Stimulated activated naive CD8-positive, alpha-beta T cell treated with anti-CD3 and anti-CD28 coated beads, Interleukin-15, Interleukin-2, amounts not matched to agents 100 U/mL and 50 U/mL, for 24 hours (primary cell): ENCODE data around the gene JAK2.
"Not testable (repeated sequence)": the region's sequence is repeated elsewhere in the genome, so short reads cannot be mapped to it uniquely, and the experiment has no call there.

Experiments used
- ATAC-seq: fragments of 150-1000 bp; cut with Tn5 transposase; one replicate; pipeline ENCODE4 v1.10.0; 2021
- DNase-seq: peaks from one replicate; pipeline ENCODE4 v3.0.0; 2021

The JAK2 gene

GRCh38 chr9:4982721-4983482, 2.2 kb upstream of the JAK2 start:
- DNase-seq, result no peak
- no peak for ATAC-seq

DNA sequence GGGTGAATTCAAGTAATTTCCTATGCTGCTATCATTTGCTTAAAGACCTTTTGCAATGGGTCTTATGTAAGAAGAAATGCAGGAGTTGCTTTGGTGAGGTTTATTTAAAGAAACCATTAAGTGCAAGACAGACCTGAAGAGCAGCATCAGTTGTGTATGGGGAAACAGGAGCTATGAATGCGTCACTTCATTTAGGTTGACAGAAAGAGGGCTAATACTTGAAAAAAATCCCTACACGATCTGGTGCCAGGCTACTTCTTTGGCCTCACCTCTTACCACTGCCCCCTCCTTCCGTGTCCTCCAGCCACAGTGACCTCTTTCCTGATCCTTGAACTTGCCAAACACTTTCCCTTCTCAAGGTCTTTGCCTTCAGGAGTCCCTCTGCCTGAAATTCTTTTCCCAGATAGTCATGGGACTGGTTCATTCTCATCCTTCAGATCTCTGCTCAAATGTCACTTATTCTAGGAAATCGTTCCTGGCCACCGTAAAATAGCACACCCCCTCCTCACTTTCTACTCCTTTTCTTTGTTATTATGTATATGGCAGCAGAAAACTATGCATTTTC, 1.4 kb upstream of the JAK2 start:
- ATAC-seq (no peak), DNase-seq (no peak)

DNA sequence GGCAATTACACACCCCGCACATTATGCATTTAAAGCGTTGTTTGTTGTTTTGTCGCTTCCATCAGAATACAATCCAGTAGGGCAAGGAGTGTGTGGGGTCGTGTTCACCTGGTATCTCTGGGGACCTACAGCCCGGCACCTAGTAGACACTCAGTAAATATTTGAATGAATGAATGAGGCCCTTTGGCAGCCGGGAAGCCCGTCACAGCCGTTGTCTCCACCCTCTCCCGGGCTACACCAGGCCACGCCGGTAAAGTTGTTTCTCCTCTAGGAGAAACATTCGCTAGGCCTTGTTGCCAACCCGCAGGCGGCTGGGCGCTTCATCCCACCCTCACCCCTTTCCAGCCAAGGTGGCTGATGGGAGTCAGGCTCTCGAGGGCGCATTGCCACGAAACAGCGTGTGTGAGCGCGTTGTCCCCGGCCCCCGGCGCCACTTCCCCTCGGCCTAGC, 876 bp upstream of the JAK2 start:
- ATAC-seq, result no peak
- no peak for DNase-seq

DNA sequence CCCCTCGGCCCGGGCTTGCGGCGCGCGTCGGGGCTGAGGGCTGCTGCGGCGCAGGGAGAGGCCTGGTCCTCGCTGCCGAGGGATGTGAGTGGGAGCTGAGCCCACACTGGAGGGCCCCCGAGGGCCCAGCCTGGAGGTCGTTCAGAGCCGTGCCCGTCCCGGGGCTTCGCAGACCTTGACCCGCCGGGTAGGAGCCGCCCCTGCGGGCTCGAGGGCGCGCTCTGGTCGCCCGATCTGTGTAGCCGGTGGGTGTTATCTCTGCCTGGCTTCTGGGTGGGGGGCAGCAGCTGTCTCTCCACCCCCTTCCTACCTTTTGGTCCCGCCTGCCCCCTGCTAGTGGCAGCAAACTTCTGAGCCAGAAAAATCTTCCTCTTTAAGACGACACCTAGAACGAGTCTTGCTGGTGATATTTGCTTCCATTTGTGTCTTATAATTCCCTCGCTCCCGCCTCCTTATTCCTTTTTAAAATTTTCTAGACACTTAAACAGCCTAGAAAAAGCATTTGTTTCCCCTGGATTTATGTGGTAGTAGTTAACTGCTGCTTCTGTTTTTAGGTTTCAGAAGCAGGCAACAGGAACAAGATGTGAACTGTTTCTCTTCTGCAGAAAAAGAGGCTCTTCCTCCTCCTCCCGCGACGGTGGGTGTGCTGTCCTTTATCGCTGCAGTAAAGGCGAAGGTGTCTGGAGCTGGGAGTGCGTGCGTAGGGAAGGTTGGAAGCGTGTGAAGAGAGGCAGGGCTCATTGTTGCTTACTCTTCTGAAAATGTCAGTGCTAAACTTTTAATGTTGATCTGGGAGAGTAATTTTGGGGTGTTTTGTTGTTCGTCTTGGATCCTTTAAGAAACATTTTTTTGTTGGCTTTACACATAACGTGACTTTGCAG, 554 bp downstream of the JAK2 start:
- peak; percentile 45 for DNase-seq
- ATAC-seq, result no peak

DNA sequence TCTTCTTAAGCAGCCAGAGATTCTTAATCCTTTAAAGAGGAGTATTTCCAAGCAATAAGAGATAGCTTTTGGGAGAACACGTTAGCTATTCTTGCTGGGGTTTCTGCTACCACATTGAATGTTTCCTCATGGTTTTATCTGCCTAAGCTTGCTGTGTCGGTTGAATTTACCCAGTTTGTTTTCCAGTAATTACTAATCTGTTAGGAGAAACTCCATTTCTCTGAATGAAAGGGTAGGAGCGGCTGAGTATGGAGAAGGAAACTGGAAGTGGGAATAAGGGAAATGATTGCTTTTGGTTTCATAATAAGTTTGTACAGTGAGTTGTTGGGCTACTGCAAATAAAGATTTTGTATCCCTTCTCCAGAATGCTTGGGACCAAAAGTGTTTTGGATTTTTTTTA, 1.2 kb downstream of the JAK2 start:
- no peak for ATAC-seq
- DNase-seq, result no peak

DNA sequence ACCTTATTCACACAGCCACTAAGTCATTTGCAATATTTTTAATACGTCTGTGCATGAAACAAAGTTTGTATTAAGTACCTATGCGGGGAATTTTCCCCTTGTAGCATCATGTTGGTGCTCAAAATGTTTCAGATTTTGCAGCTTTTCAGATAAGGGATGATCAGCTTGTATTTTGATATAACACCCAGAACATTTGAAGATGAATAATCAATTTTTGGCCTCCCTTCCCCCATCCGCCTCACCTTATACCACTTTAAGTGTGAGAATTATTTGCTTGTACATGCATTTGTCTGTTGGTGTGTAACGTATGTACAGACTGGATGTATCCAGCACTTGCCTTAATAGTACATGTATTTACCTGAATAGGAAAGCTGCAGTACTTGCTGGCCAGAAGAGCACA, 1.7 kb downstream of the JAK2 start:
- DNase-seq (no peak), ATAC-seq (no peak)

GRCh38 chr9:4987961-4988421, 2.9 kb downstream of the JAK2 start:
- peak; percentile 64 for DNase-seq
- no peak for ATAC-seq

- ATAC-seq (no peak), DNase-seq (no peak)
Observed at GRCh38 chr9:4992872-4993271, 7.8 kb downstream of the JAK2 start.

DNA sequence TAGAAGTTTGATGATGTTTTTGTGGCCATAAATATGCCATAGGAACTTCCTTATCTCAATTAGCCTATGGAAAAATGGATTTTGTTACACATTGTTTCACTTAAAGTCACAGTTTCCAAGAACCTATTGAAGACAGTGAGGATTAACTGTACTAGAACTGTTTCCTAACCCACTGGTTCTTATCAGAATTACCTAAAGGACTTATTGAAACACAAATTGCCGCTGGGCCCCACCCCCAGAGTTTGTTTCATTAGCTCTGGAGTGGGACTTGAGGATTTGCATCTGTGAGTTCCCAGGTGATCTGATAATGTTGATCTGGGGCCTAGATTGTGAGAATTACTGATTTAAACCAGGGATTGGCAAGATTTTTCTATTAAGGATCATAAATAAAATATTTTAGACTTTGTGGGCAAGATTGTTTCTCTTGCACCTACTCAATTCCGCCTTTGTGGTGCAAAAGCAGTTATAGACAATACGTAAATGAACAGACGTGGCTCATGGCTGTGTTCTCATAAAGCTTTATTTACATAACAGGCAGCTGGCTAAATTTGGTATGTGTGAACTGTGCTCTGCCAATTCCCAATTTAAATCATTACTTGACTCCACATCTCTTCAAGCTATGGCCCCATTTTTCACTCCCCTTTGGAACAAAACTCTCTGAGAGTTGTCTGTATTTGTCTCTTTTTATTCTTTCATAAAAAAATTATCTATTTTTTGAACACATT, 9.3 kb downstream of the JAK2 start:
- DNase-seq, result no peak
- ATAC-seq, result no peak

DNA sequence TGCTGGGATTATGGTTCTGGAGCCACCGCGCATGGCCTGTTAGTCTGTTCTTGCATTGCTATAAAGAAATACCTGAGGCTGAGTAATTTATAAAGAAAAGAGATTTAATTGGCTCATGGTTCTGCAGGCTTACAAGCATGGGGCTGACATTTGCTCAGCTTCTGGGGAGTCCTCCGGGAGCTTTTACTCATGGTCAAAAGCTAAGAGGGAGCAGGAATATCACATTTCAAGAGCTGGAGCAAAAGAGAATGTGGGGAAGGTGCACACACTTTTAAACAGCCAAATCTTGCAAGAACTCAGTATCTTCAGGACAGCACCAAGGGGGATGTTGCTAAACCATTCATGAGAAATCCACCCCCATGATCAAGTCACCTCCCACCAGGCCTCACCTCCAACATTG, 12.1 kb downstream of the JAK2 start:
- no peak for ATAC-seq
- no peak for DNase-seq

GRCh38 chr9:4997631-4998030, 12.6 kb downstream of the JAK2 start:
- DNase-seq (no peak), ATAC-seq (no peak)

DNA sequence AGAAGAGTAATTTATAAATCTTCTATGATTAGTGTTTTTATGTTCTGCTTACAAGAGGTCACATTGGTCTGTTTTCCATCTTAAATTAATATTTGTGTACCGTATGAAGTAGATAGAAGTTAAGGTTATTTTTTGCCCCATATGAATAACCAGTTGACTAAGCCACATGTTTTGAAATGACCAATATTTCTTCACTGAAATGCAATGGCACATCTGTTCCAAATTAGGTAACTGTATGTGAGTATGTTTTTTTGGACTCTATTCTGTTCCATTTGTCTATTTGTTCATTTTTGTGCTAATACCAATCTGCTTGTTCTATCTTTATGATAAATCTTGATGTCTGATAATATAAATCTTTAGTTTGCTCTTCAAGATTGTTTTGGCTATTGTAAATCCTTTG, 17.7 kb downstream of the JAK2 start:
- ATAC-seq (no peak), DNase-seq (no peak)

GRCh38 chr9:5004481-5004880, 19.4 kb downstream of the JAK2 start:
- ATAC-seq (no peak), DNase-seq (no peak)

DNA sequence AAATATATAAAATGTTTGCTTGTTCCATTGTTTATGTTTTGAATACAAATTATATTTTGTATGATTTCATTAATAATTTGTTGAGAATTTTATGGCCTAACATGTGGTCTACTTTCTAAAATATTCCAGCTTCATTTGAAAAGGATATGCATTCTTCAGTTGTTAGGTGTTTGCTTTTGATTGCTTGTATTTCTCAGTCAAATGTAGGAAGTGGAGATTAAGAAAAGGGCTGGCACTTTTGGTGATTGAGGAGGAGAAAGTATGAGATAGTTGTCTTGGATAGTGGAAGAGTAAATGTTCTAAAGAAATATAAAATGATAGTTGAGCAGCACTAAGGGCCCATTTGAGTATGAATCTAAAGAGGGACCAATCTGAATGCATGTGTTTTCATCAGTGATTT, 23.1 kb downstream of the JAK2 start:
- DNase-seq (no peak), ATAC-seq (no peak)

GRCh38 chr9:5013374-5013773, 28.3 kb downstream of the JAK2 start:
- no peak for ATAC-seq
- DNase-seq, result no peak

- ATAC-seq, result no peak
- DNase-seq, result no peak
Observed at GRCh38 chr9:5015934-5016333, 30.9 kb downstream of the JAK2 start.

- ATAC-seq (no peak), DNase-seq (no peak)
Observed at GRCh38 chr9:5025416-5025815, 40.3 kb downstream of the JAK2 start.

- DNase-seq, result not testable (repeated sequence)
Observed at GRCh38 chr9:5031941-5032340, 46.9 kb downstream of the JAK2 start.

DNA sequence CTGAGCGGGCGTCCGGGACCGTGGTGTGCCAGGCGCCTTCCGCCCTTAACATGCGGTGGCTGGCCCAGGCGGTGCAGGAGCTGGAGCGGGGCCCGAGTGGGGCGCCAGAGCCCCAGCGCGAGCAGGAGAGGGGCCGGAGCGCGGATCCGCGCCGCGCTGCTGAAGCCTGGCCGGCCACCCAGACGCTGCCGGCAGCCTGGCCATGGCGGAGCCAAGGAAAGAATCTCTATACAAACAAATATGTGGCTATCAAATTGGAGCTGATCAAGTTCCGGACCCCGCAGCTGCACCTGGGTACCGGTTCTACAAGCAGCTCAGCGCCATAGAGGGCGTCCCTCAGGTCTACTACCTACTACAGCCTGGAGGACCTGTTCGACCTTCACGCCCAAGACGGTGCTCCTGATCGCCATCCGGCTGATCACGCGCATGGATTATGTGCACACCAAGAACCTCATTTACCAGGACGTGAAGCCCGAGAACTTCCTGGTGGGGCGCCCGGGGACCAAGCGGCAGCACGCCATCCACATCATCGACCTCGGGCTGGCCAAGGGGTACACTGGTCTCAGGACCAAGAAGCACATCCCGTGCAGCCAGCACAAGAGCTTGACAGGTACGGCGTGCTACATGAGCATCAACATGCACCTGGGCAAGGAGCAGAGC, 55.8 kb downstream of the JAK2 start:
- ATAC-seq (no peak), DNase-seq (no peak)

More at GRCh38 chr9:5031941-5032340, 46.9 kb downstream of the JAK2 start:
- not testable (repeated sequence) for ATAC-seq

DNA sequence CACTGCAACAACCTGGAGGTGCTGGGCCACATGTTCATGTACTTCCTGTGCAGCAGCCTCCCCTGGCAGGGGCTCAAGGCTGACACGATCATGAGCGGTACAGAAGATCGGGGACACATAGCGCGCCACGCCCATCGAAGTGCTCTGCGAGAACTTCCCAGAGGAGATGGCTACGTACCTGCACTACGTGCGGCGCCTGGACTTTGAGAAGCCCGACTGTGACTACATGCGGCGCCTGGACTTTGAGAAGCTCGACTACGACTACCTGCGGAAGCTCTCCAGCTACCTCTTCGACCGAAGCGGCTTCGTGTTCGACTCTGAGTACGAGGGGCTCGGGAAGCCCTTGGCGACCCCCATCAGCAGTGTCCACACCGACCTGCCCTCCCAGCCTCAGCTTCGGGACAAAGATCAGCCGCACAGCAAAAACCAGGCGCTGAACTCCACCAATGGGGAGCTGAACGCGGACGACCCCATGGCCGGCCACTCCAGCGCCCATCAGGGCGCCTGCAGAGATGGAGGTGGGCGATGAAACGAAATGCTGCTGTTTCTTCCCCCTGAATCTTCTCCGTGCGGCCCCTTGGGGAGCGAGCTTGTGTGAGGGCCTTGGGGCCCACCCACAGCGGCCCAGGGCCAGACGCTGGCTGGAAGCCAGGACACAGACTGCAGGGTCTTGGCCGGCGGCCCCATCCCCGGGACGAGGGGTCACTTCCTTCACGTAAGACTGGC, 56.5 kb downstream of the JAK2 start:
- DNase-seq, result no peak
- no peak for ATAC-seq

DNA sequence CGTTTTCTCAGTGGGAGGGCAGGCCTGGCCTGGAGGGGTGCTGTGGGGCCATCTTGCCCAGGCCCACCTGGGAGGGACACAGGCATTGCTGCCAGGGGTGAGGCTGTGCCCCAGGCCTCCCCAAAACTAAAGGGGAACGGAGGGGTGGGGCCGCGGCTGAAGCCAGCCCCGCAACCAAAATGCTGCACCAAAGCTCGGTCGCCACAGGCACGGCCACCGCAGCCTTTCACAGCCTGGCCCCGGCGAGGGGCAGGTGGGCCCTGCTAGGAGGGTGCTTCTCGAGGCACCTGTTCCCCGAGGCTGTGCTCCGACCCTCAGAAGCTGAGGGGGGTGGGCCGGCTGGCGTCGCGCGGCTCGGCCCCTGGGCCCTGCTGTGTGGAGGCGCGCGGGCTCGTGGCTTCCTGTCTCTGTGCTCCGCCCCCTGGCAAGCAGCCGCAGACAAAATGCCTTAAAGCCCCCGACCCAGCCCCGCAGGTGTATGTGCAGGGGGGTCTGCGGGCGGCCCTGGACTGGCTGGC, 57.6 kb downstream of the JAK2 start:
- no peak for ATAC-seq

More for the DNA sequence above, 57.6 kb downstream of the JAK2 start:
- DNase-seq, result no peak
